OCI-LY7 (cell line): Measurements from ENCODE around the gene BCL10. TPM values are rescaled to one million over a fixed set of nuclear protein-coding genes. Genes with fewer than 3 reads are reported as not detected.

Experiments
- BruUV-seq: library from RNA; stranded (reverse); fragments of 400-500 nt; replicated peaks from 2 replicates; lab custom pipeline; 2021; lab: Mats Ljungman, UMichigan
- CTCF ChIA-PET: fragments of 300-600 bp; sonication (Branson Sonifier 250); formaldehyde crosslinking; loops from one replicate; lab custom pipeline; 2022; ENCODE audit warnings: antibody characterized with exemption; ENCODE audit not compliant: unreplicated experiment; lab: Charles Lee
- POLR2A ChIA-PET: fragments of 300-600 bp; sonication (Branson Sonifier 250); formaldehyde crosslinking; loops from one replicate; lab custom pipeline; 2022; ENCODE audit warnings: antibody characterized with exemption; lab: Charles Lee
- DNase-seq: peaks from one replicate; pipeline ENCODE4 v3.0.0-alpha.2; 2015; ENCODE audit warnings: low spot score
- H2AFZ ChIP-seq: fragments of 200-600 bp; sonication (generic), shearing (Covaris generic); 2 replicates; pipeline ENCODE4 v1.6.1; 2014; ENCODE audit warnings: mild to moderate bottlenecking, antibody characterized with exemption, low read length, moderate library complexity
- H3K27ac ChIP-seq: fragments of 200-600 bp; sonication (generic); 2 replicates; pipeline ENCODE4 v1.5.1; 2014; ENCODE audit warnings: mixed run types, low read depth, mild to moderate bottlenecking, moderate library complexity, low read length, inconsistent platforms; ENCODE audit not compliant: poor library complexity, severe bottlenecking
- H3K36me3 ChIP-seq: fragments of 200-600 bp; sonication (generic); 2 replicates; pipeline ENCODE4 v1.6.1; 2014; ENCODE audit warnings: mild to moderate bottlenecking, antibody characterized with exemption, low read length, moderate library complexity, mixed read lengths; ENCODE audit not compliant: insufficient read depth
- H3K4me1 ChIP-seq: fragments of 200-600 bp; sonication (generic); 2 replicates; pipeline ENCODE4 v1.5.1; 2014; ENCODE audit warnings: mild to moderate bottlenecking, low read length; ENCODE audit not compliant: insufficient read depth, poor library complexity, severe bottlenecking
- H3K4me2 ChIP-seq: fragments of 200-600 bp; sonication (generic); 2 replicates; pipeline ENCODE4 v1.6.1; 2014; ENCODE audit warnings: mild to moderate bottlenecking, low read length
- H3K4me3 ChIP-seq: fragments of 200-600 bp; sonication (generic); 2 replicates; pipeline ENCODE4 v1.5.1; 2014; ENCODE audit warnings: mild to moderate bottlenecking, low read depth, low read length; ENCODE audit not compliant: poor library complexity, severe bottlenecking
- H3K79me2 ChIP-seq: fragments of 200-600 bp; sonication (generic); 2 replicates; pipeline ENCODE4 v1.6.1; 2016; ENCODE audit warnings: low read depth, mild to moderate bottlenecking, low read length, moderate library complexity, mixed read lengths; ENCODE audit not compliant: insufficient read depth
- H3K9me2 ChIP-seq: fragments of 200-600 bp; sonication (generic); 2 replicates; pipeline ENCODE4 v1.6.1; 2016; ENCODE audit warnings: mild to moderate bottlenecking, low read length, mixed read lengths; ENCODE audit not compliant: insufficient read depth
- H3K9me3 ChIP-seq: fragments of 200-600 bp; sonication (generic); 2 replicates; pipeline ENCODE4 v1.6.1; 2014; ENCODE audit warnings: mild to moderate bottlenecking, mixed run types, low read length, mixed read lengths
- H4K20me1 ChIP-seq: fragments of 200-600 bp; sonication (generic); 2 replicates; pipeline ENCODE4 v1.6.1; 2014; ENCODE audit warnings: mild to moderate bottlenecking, antibody characterized with exemption, low read length, moderate library complexity, mixed read lengths; ENCODE audit not compliant: insufficient read depth
- EZH2phosphoT487 ChIP-seq: fragments of 200-600 bp; sonication (generic); IDR thresholded peaks from 2 replicates; pipeline ENCODE4 v1.6.1; 2018; ENCODE audit warnings: low read depth, borderline replicate concordance, mild to moderate bottlenecking, mixed run types, antibody characterized with exemption, low read length, moderate library complexity, mixed read lengths
- intact Hi-C: fragments of 100-400 bp; cut with micrococcal nuclease; formaldehyde crosslinking; loops from one replicate; pipeline ENCODE4 v1.10.0; 2022; ENCODE audit not compliant: unreplicated experiment
- total RNA-seq, 2 experiments: library from RNA; depleted of rRNA in 1 of 2; stranded (reverse); fragments of >200 nt in 1 of 2; shearing (Covaris generic) in 1 of 2; gene quantifications; 2 replicates each; pipeline ENCODE4 v1.2.3, GENCODE V29; 2014 to 2022
- TF ChIP-seq, protein P1 (sequence below): fragments of 200-600 bp; sonication (generic); conservative IDR thresholded peaks from 2 replicates; pipeline ENCODE4 v1.5.1; 2014; ENCODE audit warnings: mild to moderate bottlenecking, antibody characterized with exemption, low read length, moderate library complexity, mixed read lengths

Gene BCL10
- total RNA-seq, 2 experiments from 2014 or later: 17.4 to 29.0 TPM

DNA sequence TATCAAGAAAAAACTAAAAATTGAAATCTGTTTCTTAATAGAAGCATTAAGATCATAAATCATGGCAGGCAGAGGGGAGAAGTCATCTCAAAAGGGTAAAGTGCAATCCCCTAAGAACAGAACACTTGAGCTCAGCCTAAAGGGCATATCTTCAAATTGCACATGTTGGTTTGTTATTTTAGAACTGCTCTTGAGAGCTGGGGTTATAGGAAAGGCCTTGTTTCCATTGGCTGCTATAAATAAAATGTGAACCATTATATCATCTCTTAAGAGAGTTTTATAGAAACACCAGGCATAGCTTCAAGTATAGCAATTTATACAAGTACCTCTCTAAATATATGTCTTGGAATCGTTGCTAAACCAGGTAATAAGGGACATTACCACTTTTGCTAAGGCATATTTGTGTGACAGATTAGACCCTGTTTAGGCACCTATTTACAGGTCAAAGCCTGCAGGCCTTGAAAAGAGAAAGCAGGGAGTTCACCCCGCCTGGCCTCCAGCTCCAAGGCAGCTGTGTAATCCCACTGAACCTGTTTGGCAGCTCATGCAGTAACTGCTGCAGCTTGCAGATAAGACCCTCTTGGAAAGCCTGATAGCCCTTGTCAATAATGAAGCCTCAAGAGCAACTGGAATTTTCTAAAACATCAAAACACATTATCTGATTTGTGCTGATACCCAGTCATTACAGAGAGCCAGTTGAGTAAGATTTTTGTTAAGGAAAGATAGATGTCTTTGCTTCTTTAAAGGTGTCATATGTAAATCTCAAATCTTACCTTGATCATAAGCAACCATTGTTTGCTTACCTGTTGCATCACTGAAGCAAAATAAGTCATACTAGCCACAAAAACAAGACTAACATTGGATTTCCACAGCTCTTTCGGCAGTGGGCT, 51.5 kb downstream of the BCL10 start:
- no TSS peak for BruUV-seq
- no peaks in the 10 kb centered on the region for H3K9me3 ChIP-seq
- ChIA-PET CTCF (no interaction called here), POLR2A (interaction anchor here (0.7 to 1.4 kb wide), 4 partner anchors 9 to 202 kb away, joined by 3 to 5 read pairs (median 3); no protein-coding TSS in a partner anchor)
- H3K9me2 ChIP-seq: no peaks in the 10 kb centered on the region
- no peak overlapping the region for H3K4me2 ChIP-seq
- no peak for TF ChIP-seq EZH2phosphoT487
- TF ChIP-seq, protein P1, sequence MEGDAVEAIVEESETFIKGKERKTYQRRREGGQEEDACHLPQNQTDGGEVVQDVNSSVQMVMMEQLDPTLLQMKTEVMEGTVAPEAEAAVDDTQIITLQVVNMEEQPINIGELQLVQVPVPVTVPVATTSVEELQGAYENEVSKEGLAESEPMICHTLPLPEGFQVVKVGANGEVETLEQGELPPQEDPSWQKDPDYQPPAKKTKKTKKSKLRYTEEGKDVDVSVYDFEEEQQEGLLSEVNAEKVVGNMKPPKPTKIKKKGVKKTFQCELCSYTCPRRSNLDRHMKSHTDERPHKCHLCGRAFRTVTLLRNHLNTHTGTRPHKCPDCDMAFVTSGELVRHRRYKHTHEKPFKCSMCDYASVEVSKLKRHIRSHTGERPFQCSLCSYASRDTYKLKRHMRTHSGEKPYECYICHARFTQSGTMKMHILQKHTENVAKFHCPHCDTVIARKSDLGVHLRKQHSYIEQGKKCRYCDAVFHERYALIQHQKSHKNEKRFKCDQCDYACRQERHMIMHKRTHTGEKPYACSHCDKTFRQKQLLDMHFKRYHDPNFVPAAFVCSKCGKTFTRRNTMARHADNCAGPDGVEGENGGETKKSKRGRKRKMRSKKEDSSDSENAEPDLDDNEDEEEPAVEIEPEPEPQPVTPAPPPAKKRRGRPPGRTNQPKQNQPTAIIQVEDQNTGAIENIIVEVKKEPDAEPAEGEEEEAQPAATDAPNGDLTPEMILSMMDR: no peak
- no peaks in the 10 kb centered on the region for H3K36me3 ChIP-seq
- H4K20me1 ChIP-seq: no peaks in the 10 kb centered on the region
- intact Hi-C loops: no loop called here
- H2AFZ ChIP-seq: no peak overlapping the region
- no peaks in the 10 kb centered on the region for H3K79me2 ChIP-seq
- H3K4me3 ChIP-seq: no peak overlapping the region
- no peak for DNase-seq
- no peaks in the 10 kb centered on the region for H3K4me1 ChIP-seq
- H3K27ac ChIP-seq: no peak overlapping the region

GRCh38 chr1:85224295-85224694, 52.1 kb downstream of the BCL10 start:
- Histone ChIP-seq H3K9me2 (no peaks in the 10 kb centered on the region), H3K4me3 (no peak overlapping the region), H3K79me2 (no peaks in the 10 kb centered on the region), H3K4me2 (no peak overlapping the region), H3K27ac (no peak overlapping the region), H3K4me1 (no peaks in the 10 kb centered on the region), H2AFZ (no peak overlapping the region), H3K36me3 (no peaks in the 10 kb centered on the region), H4K20me1 (no peaks in the 10 kb centered on the region), H3K9me3 (no peaks in the 10 kb centered on the region)
- no TSS peak for BruUV-seq
- CTCF ChIA-PET: no interaction called here
- TF ChIP-seq, protein P1: no peak
- no peak for TF ChIP-seq EZH2phosphoT487
- POLR2A ChIA-PET: interaction anchor here (0.7 to 1.4 kb wide), 5 partner anchors 9 to 202 kb away, joined by 3 to 5 read pairs (median 3); no protein-coding TSS in a partner anchor
- intact Hi-C loops: no loop called here
- no peak for DNase-seq

GRCh38 chr1:85223334-85223733, 53.1 kb downstream of the BCL10 start:
- no peak overlapping the region for H3K4me3 ChIP-seq
- TF ChIP-seq EZH2phosphoT487: no peak
- TF ChIP-seq, protein P1: no peak
- BruUV-seq: no TSS peak
- CTCF ChIA-PET: no interaction called here
- no peaks in the 10 kb centered on the region for H3K36me3 ChIP-seq
- H3K79me2 ChIP-seq: no peaks in the 10 kb centered on the region
- no peak overlapping the region for H3K4me2 ChIP-seq
- intact Hi-C loops: no loop called here
- no peaks in the 10 kb centered on the region for H3K9me2 ChIP-seq
- H2AFZ ChIP-seq: no peak overlapping the region
- no peaks in the 10 kb centered on the region for H4K20me1 ChIP-seq
- H3K27ac ChIP-seq: no peak overlapping the region
- H3K4me1 ChIP-seq: no peaks in the 10 kb centered on the region
- no peak for DNase-seq
- H3K9me3 ChIP-seq: no peaks in the 10 kb centered on the region
- POLR2A ChIA-PET: interaction anchor here (1.2 kb wide), 1 partner anchor 12 kb away, joined by 5 read pairs; no protein-coding TSS in a partner anchor
